HL-60/S4 treated with phorbol 12-myristate 13-acetate at 8.2 ng/mL for 4 days and 3 days (cell line): ENCODE results near the gene NR3C2.

Experiments
- in situ Hi-C: fragments of 300-500 bp; cut with MboI; formaldehyde crosslinking; loops from 2 replicates; pipeline ENCODE4 v1.15.0; 2022; ENCODE audit warnings: low sequenced_read_pairs

Gene NR3C2

DNA sequence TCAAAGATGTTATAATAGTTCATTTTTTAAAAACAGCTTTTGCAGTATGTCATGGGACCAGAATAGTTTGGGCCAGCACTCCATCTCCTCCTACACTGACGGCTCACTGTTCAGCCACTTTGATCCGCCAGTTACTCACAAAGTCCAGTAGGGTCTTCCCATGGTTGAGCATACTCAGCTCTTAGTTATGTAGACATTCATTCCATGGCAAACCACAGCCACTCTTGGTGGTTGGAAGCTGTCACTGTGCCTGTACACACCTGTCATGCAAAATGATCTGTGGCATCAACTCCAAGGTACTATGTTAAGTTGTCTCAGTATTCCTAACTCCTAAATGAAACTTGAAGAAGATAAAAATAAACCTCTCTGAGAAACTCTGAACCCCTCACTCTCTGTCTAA is 127.2 kb downstream of the NR3C2 start:
- in situ Hi-C loops = no loop called here

DNA sequence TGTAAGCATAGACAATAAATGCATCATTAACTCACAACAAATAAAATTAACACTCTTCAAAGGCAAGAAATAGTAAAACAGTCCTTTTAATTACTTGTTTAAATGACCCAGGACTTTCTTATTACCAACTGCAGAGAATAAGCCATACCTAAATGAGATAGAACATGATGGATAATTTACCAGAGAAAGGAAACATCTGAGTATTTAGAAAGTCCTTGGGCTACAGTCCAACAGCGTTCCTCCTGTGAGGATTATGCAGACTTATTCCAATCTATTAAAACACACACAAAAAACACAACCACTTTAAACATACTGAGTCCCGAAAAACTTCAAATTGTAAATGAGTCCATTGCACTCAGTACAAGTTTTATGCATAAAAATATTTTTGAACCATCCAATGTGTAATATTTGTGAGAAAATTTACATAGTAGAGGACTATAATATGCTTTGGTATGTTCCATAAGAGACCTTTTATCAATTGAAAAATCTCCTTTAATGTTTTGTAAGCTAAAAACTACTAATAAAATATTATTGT is 129.2 kb downstream of the NR3C2 start:
- in situ Hi-C loops = no loop called here

DNA sequence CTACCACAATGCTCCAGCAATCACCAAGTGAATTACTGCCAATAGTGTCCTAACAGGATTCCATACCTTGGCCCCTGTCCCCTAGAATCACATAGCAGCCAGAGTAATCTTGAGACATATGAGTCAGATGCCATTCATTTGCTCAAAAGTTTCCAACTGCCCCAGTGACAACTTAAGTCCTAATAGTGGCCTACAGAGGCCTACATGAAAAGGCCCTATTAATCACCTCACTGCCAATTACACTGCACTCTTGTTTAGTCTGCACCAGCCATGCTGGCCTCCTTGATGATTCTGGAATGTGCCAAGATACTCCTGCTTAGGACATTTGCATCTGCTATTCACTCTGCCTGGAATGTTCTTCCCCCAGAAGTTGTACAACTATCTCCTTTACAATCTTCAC is 130.7 kb downstream of the NR3C2 start:
- in situ Hi-C loops = no loop called here

DNA sequence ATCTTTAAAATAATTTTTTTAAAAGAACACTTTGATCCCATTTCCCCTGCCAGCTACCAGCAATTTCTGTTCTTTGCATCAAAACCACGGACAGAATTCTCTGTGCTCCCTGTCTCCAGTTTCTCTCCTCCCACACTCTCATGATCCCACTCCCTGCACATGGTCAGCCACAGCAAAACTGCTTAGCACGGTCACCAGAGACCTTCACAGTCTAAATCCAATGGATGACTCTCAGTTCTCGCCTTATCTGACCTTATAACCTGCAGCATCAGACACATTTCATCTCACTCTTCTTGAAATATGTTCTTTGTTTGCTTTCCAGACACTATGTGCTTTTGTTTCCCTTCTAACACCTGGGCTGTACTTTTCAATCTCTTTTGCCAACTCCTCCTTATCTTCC is 131.5 kb downstream of the NR3C2 start:
- in situ Hi-C loops = no loop called here

DNA sequence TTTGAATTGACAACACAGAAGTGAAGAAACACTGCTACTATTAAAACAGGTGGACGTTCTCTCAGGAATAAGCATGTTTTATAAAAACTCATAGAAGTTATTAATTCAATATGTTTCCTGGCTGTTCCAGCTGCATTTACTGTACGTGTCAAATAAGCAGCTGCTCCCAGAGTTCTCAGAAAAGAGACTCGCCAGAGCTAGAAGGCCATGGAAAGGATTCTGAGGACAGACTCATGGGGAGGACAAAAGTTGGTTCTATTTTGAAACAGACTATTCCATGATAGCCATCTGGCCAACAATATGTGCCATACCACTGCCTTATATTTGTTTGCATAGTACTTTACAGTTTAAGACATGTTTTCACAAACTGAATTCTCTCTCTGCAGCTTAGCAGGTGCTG is 136.5 kb downstream of the NR3C2 start:
- in situ Hi-C loops = no loop called here

DNA sequence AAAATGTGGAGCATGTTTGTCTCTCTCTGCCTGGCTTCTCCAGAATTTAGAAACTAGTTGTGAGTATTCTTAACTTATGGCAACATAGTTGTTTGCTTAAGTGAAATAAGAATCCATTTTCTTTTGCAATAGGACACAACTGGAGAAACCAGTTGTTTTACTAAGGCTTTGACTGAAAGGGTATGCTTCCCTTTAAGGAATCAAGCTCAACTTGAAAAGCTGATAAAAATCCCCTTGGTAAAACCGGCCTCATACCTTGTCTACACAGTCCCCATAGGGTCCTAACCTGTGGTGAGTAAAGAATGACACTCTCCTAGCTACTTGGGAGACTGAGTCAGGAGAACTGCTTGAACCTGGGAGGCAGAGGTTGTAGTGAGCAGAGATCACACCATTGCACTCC is 139.8 kb downstream of the NR3C2 start:
- in situ Hi-C loops = no loop called here

DNA sequence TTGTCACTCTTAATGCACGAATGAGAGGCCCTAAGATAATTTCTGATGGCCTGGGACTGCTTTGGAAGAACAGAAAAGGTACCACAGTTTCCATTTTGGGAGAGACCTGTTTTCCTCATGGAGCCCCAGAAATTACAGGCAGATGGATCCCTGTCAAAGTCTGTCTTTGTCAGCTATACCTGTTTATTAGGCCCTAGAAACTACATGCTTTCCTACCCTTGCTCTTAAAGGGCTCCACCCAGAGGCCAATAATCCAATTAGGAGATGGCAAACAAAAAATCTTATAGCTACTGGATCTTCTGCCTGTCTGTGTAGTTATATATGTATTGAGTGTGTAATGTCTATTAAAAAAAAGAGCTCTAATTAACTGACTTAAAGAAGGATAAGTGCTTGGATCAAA is 141.3 kb downstream of the NR3C2 start:
- in situ Hi-C loops = no loop called here

DNA sequence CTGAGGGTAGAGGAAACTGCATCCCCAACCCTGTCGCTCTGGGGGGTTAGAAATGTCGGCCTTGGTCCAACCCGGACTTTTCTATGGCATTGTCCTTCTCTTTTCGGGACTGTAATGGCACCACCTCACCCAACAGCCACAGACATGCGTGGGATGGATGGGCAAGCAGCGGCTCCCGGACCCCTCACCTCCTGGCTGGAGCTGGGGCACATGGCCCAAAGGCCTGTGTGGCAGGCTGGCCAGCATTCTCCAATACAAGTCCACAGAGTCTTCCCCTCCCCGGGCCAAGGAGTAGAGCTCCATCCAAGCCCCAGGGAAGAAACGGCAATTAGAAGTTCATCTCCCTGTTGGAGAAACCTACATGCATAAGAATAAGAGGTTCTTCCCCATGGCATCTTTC is 142.9 kb downstream of the NR3C2 start:
- in situ Hi-C loops = no loop called here

DNA sequence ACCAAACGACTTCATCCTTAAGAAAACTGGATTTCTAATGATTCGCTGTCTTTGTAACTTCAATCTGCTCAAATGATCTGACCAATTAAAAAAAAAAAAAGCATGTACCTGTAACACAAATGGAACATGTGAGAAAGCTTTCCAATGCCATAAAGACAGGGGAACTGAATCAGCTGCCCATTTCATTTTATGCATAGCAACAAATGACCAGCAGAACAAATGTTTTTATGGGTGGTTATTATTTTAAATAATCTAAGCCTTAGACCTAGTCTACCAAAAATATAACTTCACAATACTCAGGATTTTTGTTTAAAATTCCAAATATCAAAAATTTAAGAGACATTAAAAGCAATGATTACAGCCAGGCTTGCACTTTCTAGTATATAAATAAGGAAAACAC is 145.7 kb downstream of the NR3C2 start:
- in situ Hi-C loops = no loop called here

DNA sequence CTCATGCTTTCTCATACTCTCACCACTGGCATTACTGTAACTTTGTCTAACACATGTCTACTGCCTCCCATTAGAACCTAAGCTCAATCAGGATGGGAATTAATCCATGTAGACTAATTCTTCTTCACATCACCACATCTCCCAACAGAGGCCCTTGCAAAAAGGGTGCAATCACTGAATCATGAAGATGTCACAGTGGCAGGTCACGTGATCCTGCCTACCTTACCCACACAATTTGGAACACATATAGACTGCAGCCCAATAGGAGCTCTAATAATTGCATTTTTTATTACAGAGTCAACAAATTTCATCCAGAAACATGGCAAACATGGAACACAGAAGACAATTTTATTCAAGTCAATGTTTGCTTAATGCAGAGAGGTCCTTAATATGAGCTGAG is 146.6 kb downstream of the NR3C2 start:
- in situ Hi-C loops = no loop called here

DNA sequence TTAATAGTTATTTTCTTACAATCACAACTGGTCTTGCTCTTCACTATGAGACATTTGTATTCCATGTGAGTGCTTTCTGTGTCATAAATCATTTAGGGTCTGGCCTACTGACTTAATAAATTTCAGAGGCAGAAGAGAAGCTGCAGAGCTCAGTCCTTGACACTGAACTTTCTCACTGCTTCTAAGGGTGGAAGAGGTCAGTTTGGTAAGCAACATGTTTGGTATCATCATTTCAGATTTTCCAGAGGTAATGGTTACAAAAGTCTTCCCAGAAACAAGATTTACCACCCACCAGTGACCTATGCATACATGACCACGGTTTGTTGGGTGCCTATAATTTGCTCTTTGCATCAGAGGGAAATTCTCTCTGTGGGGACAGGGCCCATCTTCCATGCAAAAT is 148.6 kb downstream of the NR3C2 start:
- in situ Hi-C loops = no loop called here

DNA sequence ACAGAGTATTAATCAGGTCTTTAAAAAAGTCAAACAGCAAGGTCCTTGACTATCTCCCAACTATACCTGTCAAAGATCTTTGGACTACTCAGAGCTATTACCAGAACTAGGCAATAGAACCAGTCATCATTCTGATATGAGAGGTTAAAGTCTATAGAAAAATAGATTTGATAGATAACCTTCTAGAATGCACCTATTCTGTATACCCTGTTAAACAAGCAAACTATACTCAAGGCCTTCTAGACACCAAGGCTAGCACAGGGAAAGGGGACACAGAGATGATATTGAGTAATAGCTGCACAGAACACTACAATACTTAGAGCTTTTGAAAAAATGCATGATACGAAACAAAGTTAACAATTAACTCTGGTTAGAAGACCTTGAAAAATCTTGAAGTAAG is 149.5 kb downstream of the NR3C2 start:
- in situ Hi-C loops = no loop called here

DNA sequence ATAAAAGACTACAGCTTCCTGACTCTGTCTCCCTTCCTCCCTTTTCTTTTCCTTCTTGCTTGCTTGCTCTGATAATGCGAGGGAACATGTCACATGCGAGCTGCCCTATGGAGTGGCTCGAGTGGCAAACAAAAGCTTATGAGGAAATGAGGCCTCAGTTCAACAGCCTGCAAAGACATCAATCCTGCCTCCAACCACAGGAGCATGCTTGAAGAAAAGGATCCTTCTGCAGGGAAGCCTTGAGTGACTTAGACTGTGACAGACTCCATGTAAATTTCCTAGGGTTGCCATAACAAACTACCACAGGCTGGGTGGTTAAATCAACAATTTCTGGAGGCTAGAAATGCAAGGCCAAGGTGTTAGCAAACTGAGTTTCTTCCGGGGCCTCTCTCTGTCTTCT is 152.5 kb downstream of the NR3C2 start:
- in situ Hi-C loops = no loop called here

DNA sequence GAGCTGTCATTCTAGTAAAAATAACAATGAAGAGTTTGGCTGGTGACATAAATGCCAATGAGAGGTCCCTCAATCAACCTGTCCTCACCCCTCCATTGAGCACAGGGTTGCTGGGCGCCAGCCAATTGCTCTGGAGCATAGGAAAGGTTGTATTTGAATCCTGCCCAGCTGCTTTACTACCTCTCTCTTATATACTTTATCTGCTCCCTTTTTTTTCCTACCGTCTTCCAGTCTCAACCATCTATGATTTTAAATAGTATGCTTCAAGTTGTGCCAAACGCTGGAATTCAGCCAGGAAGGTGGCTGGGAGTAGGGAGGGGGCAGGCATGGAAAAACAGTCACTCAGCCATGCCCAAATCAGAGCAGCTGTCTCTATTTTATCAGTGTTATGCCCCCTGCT is 153.8 kb downstream of the NR3C2 start:
- in situ Hi-C loops = no loop called here

DNA sequence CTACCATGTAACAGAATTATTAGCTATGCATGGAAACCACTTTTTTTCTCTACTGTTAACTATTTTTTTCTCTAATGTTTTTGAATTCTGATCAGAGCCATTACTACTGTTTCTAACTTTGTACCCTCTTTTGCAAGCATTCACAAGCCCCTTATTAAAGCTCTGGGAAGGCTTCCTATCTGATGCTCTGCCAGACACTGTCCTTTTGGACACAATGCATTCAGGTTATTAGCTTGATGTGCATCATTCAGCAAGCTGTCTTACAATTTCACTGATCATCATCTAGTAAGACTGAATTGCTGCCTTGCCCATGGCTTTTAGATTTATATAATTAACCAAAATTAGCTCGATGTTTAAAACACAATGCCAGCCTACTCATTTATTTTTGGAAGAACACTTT is 155.1 kb downstream of the NR3C2 start:
- in situ Hi-C loops = no loop called here

DNA sequence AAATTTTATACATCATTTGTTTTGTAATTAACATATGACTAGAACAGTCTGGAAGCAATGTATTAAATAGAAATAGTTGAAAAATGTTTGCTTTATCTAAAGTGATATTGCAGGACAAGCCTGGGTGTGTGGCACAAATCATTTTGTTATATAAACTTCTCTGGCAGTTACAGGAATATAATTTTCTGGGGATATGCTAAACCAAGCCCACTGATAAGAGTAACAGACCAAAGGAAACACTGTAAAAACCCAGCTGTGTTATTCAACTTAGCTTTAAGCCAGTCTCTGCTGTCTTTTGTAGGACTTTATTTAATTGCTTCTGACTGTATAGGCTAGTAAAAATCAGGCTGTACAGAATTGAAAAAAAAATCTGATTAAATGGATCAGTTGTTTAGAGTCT is 156.2 kb downstream of the NR3C2 start:
- in situ Hi-C loops = no loop called here

DNA sequence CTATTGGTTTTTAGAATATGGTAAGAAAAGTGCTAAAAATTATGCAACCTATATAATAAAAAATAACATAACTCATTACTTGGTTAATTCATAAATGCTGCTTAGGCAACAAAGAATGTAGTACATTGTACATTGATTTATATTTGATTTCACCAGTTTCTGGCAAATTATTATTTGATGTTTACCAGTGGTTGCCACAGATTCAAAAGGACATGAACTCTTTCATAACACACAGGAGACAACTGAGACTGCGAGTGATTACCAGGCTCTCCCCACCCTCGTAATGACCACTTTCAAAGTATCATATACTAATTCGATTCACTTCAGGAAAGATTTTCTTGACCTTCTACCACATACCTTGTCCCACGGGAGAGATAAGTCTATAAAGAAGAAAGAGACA is 158.5 kb downstream of the NR3C2 start:
- in situ Hi-C loops = no loop called here

DNA sequence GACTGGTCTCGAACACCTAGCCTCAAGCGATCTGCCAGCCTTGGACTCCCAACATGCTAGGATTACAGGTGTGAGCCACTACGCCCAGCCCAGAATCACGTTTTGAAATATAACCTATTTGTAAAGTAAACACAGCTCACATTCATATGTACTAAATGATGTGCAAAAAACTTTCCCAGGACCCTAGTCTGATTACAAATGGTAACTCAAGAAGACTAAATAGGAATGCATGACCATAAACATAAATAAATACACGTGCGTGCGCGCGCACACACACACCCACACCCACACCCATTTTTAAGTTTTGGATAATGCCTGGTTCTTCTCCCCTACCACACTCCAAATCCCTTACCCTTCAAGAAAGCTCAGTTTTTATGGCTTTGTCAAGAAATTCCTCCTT is 163.9 kb downstream of the NR3C2 start:
- in situ Hi-C loops = no loop called here

DNA sequence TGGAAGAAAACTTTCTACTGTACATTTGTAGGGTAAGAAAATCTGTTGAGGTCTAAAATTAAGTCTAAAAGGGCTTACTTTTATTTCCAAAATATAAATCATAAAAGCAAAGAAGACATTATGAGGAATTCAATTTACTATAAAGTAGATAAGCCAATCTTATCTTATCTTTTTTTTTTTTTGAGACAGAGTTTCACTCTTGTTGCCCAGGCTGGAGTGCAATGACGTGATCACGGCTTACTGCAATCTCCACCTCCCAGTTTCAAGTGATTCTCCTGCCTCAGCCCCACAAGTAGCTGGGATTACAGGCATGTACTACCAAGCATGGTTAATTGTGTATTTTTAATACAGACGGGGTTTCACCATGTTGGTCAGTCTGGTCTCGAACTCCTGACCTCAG is 166.9 kb downstream of the NR3C2 start:
- in situ Hi-C loops = no loop called here

DNA sequence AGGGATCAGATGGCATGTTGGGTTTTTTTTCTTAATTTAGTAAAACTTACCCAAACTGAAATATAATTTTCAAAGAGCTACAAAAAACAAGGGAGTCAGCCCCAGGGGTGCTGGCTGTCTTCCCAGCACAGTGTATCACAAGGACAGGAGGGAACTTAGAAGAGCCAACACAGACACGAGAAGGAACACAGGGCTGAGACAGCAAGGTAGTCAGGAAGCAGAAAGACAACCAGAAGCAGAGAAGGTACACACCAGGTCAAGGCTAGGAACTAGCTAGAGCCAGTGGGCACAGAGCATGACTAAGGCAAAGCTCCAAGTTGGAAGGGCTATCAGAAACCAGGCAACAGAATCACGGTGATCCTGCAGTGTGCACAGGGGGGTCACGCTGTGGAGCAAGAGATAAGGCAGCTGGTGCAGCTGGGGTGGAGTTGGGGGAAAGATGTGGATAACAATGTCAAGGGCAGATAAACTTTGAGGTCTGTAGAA is 168.7 kb downstream of the NR3C2 start:
- in situ Hi-C loops = no loop called here

DNA sequence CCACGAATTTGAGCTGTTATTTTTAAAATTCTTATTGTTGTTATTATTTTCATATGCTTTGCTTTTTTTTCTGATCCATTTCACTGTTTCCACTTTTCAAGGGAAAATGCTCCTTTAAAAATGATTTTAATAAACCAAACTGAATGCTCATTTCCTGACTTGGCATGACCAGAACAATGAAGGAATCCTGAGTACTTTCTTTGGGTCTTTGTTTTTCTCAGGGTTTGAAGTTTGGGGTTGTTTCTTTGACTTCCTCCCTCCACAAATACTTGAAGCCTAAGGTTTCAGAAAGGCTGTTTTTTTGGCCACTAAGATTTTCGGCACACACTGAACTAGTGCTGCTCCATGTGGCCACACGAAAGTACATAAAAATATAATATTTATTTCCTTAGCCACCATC is 171.0 kb downstream of the NR3C2 start:
- in situ Hi-C loops = no loop called here

DNA sequence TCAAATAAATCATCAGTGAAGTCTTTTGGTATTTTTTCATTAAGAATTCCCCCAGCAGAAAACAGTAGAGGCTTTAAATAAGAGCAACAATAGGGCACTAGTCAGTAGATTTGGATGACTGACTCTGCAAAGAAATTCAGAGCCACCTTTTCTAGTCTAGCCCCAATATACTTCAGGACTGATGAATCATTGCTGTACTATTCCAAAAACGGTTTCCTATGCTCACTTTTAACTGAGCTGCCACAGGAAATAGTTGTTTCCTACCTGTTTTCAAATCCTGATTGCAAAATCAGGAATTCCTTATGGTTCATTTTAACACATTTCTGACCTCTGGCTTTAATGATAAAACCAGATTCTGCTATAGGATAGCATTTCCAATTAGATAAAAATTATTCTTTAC is 171.6 kb downstream of the NR3C2 start:
- in situ Hi-C loops = no loop called here

DNA sequence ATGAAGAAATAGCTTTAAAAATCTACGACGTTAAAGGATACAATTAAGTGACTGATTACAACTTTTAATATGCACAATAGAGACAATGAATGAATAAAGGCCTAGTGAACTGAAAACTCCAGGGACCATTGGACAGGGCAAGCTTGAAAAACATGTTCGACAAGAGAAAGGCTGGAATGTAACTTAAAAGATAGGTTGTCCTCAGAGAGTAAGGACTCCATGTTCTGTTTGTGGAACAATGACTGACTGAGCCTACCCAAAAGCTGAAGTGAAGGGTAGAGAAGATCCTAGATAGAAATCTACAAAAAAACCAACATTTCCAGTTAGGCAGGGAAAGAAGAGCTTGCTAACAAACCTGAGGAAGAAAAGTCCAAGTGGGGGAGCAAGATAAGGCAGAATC is 173.4 kb downstream of the NR3C2 start:
- in situ Hi-C loops = no loop called here

DNA sequence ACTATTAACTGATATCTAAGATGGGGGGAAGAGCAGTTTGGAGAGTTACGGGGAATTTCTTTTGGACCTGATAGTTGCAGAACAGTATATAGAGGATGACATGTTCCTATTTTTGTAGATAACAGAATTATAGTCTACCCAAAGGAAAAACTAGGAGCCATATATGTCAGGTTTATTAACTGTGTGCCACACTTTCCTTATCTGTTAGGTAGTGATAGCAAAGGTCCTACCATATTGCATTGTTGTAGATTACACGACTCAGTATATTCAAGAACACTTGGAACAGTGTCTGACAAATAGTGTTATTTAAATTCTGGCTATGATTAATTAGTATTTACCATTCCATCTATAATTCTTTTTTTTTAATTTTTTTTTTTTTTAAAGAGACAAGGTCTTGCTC is 175.3 kb downstream of the NR3C2 start:
- in situ Hi-C loops = no loop called here
